ENCODE results near the gene TBL1Y. TPM values are rescaled to one million over a fixed set of nuclear protein-coding genes. Genes with fewer than 3 reads are reported as not detected.
"Not testable (repeated sequence)": the region's sequence is repeated elsewhere in the genome, so short reads cannot be mapped to it uniquely, and the experiment has no call there.

Gene TBL1Y
- total and polyA plus RNA-seq, 10 of the 15 experiments (the other 5 are each of a cell fraction or from before 2014, with no cell fraction given), result not detected

GRCh38 chrY:7041983-7042382, 131.5 kb downstream of the TBL1Y start (continued):
- TF ChIP-seq, protein P1, sequence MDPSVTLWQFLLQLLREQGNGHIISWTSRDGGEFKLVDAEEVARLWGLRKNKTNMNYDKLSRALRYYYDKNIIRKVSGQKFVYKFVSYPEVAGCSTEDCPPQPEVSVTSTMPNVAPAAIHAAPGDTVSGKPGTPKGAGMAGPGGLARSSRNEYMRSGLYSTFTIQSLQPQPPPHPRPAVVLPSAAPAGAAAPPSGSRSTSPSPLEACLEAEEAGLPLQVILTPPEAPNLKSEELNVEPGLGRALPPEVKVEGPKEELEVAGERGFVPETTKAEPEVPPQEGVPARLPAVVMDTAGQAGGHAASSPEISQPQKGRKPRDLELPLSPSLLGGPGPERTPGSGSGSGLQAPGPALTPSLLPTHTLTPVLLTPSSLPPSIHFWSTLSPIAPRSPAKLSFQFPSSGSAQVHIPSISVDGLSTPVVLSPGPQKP (IDR thresholded peaks at IDR 0.05; ENCODE audit: low read depth, low read length), result no peak

DNA sequence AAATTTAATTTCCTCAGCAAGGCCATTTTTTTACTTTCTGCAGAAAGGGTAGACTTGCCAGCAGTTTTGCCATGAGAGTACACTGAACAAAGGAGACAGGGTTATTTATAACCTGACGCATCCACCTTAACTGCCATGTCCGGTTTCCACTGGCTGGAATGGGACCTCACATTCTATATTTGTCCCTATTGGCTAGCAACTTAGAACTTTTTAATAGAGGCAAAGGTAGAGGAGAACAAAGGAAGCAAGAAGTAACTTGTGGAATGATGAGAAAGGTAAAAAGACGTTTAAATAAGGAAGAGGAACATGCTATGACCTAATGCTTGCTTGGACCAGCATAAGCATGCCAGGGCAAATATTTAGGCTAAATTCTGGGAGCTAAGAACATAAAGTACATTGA, 142.0 kb downstream of the TBL1Y start:
- CTCF ChIA-PET; DNase-seq (ENCODE audit: low read depth, low spot score); H3K27ac ChIP-seq (ENCODE audit: control insufficient read depth, insufficient read depth); SMC1A ChIA-PET (ENCODE audit: uncharacterized antibody, unreplicated experiment); in situ Hi-C loops (cut with MboI); H3K9me3 ChIP-seq (replicated peaks; ENCODE audit: control insufficient read depth, insufficient read depth, low read length); H3K36me3 ChIP-seq (ENCODE audit: control insufficient read depth in 2 of 2, insufficient read depth in 2 of 2, low read length in 1 of 2); H3K4me2 ChIP-seq (ENCODE audit: control insufficient read depth, insufficient read depth); FAIRE-seq; H3K79me2 ChIP-seq (ENCODE audit: control insufficient read depth, insufficient read depth, low read length); H2AFZ ChIP-seq (ENCODE audit: control insufficient read depth, low read depth, low read length); RAD21 ChIA-PET (ENCODE audit: unreplicated experiment); H4K20me1 ChIP-seq (ENCODE audit: control insufficient read depth, insufficient read depth); POLR2A ChIA-PET; ATAC-seq; intact Hi-C loops (cut with micrococcal nuclease; ENCODE audit: unreplicated experiment); BruUV-seq (replicated peaks); H3K4me1 ChIP-seq (ENCODE audit: control insufficient read depth, insufficient read depth, low read length); H3K9ac ChIP-seq (ENCODE audit: control insufficient read depth, insufficient read depth, low read length); H3K4me3 ChIP-seq; H3K27me3 ChIP-seq (replicated peaks in 1 of 2; ENCODE audit: control insufficient read depth in 2 of 2, insufficient read depth in 2 of 2, low read length in 1 of 2): not testable (repeated sequence)
- no CpG with 5 or more reads among the region's 3 CpGs for WGBS (ENCODE audit: insufficient coverage, insufficient replicate concordance, low lambda C conversion rate, missing lambda C conversion rate)

- WGBS (ENCODE audit: insufficient coverage, insufficient replicate concordance, low lambda C conversion rate, missing lambda C conversion rate), result no CpG with 5 or more reads among the region's 5 CpGs
- BruUV-seq (replicated peaks), result no TSS peak
- RAD21 ChIA-PET (ENCODE audit: unreplicated experiment), result no interaction called here
- no peak for TF ChIP-seq JUND (IDR thresholded peaks at IDR 0.05; ENCODE audit: low read depth, low read length)
- no peak for TF ChIP-seq CBFB (IDR thresholded peaks at IDR 0.05; ENCODE audit: low read depth)
- TF ChIP-seq GABPA (IDR thresholded peaks at IDR 0.05; ENCODE audit: low read depth), result no peak
- no peak for TF ChIP-seq BMI1 (IDR thresholded peaks at IDR 0.05; ENCODE audit: borderline replicate concordance)
- TF ChIP-seq CBX5 (IDR thresholded peaks at IDR 0.05; ENCODE audit: low read depth), result no peak
- TF ChIP-seq BCL3 (IDR thresholded peaks at IDR 0.05; ENCODE audit: borderline replicate concordance, insufficient read depth, low read depth, low read length, poor library complexity, severe bottlenecking), result no peak
- TF ChIP-seq, protein P2, sequence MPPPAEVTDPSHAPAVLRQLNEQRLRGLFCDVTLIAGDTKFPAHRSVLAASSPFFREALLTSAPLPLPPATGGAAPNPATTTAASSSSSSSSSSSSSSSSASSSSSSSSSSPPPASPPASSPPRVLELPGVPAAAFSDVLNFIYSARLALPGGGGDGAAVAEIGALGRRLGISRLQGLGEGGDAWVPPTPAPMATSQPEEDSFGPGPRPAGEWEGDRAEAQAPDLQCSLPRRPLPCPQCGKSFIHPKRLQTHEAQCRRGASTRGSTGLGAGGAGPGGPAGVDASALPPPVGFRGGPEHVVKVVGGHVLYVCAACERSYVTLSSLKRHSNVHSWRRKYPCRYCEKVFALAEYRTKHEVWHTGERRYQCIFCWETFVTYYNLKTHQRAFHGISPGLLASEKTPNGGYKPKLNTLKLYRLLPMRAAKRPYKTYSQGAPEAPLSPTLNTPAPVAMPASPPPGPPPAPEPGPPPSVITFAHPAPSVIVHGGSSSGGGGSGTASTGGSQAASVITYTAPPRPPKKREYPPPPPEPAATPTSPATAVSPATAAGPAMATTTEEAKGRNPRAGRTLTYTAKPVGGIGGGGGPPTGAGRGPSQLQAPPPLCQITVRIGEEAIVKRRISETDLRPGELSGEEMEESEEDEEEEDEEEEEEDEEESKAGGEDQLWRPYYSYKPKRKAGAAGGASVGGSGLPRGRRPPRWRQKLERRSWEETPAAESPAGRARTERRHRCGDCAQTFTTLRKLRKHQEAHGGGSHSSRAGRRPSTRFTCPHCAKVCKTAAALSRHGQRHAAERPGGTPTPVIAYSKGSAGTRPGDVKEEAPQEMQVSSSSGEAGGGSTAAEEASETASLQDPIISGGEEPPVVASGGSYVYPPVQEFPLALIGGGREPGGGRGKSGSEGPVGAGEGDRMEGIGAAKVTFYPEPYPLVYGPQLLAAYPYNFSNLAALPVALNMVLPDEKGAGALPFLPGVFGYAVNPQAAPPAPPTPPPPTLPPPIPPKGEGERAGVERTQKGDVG (CRISPR knock-in tag; IDR thresholded peaks at IDR 0.05), result no peak
- TF ChIP-seq CREB1 (IDR thresholded peaks at IDR 0.05; ENCODE audit: low read depth), result no peak
Observed at GRCh38 chrY:7056886-7057285, 146.4 kb downstream of the TBL1Y start.

More at GRCh38 chrY:7056886-7057285, 146.4 kb downstream of the TBL1Y start:
- FAIRE-seq, result no peak
- Histone ChIP-seq H3K36me3 (ENCODE audit: control insufficient read depth in 2 of 2, insufficient read depth in 2 of 2, low read length in 1 of 2) (no peaks in the 10 kb centered on the region), H3K4me1 (ENCODE audit: control insufficient read depth, insufficient read depth, low read length) (no peaks in the 10 kb centered on the region), H3K9ac (ENCODE audit: control insufficient read depth, insufficient read depth, low read length) (no peak overlapping the region), H3K4me2 (ENCODE audit: control insufficient read depth, insufficient read depth) (no peak overlapping the region), H4K20me1 (ENCODE audit: control insufficient read depth, insufficient read depth) (no peaks in the 10 kb centered on the region), H3K27me3 (replicated peaks in 1 of 2; ENCODE audit: control insufficient read depth in 2 of 2, insufficient read depth in 2 of 2, low read length in 1 of 2) (no peaks in the 10 kb centered on the region), H3K9me3 (replicated peaks; ENCODE audit: control insufficient read depth, insufficient read depth, low read length) (no peaks in the 10 kb centered on the region), H3K79me2 (ENCODE audit: control insufficient read depth, insufficient read depth, low read length) (no peaks in the 10 kb centered on the region), H3K4me3 (no peak overlapping the region), H2AFZ (ENCODE audit: control insufficient read depth, low read depth, low read length) (no peak overlapping the region), H3K27ac (ENCODE audit: control insufficient read depth, insufficient read depth) (no peak overlapping the region)
- ChIA-PET CTCF (no interaction called here), SMC1A (ENCODE audit: uncharacterized antibody, unreplicated experiment) (no interaction called here), POLR2A (no interaction called here)
- intact Hi-C loops (cut with micrococcal nuclease; ENCODE audit: unreplicated experiment) (no loop called here), in situ Hi-C loops (cut with MboI) (no loop called here)
- DNase-seq (ENCODE audit: low read depth, low spot score), result no peak
- no peak for ATAC-seq

Measured in GM12878 (cell line).